Measurements from ENCODE around the gene UTS2B. TPM values are rescaled to one million over a fixed set of nuclear protein-coding genes. Genes with fewer than 3 reads are reported as not detected.

UTS2B gene
- total and polyA plus RNA-seq, 4 donors = 0.10 to 0.76 TPM; not detected in 2

GRCh38 chr3:191261304-191261638 is 69.1 kb downstream of the UTS2B start:
- Histone ChIP-seq H3K4me3 (ENCODE audit: low read depth in 1 of 3, low read length in 3 of 3) (no peak overlapping the region), H3K4me1 (ENCODE audit: control insufficient read depth in 4 of 4, insufficient read depth in 4 of 4, low read length in 3 of 4) (peaks cover 0 to 14% (median 6%) of the 10 kb centered on the region in 4 donors), H3K9ac (ENCODE audit: low read depth in 1 of 2, low read length in 2 of 2) (no peak overlapping the region), H3K27ac (ENCODE audit: low read depth in 1 of 2, low read length in 2 of 2) (peak overlapping the region in 1 of 2 donors; percentile 50), H3K36me3 (ENCODE audit: control insufficient read depth in 4 of 4, insufficient read depth in 3 of 4, low read depth in 1 of 4, low read length in 3 of 4) (no peaks in the 10 kb centered on the region), H3K9me3 (ENCODE audit: control insufficient read depth in 4 of 4, low read length in 3 of 4) (no peaks in the 10 kb centered on the region), H3K27me3 (ENCODE audit: control insufficient read depth in 4 of 4, insufficient read depth in 4 of 4, low read length in 3 of 4) (no peaks in the 10 kb centered on the region)
- no peak for TF ChIP-seq FOXA1 (IDR thresholded peaks at IDR 0.05)
- DNase-seq (ENCODE audit: low spot score) = no peak

- Histone ChIP-seq H3K27ac (ENCODE audit: low read depth in 1 of 2, low read length in 2 of 2) (peak overlapping the region; percentile 35 to 50), H3K4me3 (ENCODE audit: low read depth in 1 of 3, low read length in 3 of 3) (no peak overlapping the region)
- WGBS = 69% methylated on average over 11 of the region's 11 CpGs
Observed at GRCh38 chr3:191260431-191261303, 69.7 kb downstream of the UTS2B start.

DNA sequence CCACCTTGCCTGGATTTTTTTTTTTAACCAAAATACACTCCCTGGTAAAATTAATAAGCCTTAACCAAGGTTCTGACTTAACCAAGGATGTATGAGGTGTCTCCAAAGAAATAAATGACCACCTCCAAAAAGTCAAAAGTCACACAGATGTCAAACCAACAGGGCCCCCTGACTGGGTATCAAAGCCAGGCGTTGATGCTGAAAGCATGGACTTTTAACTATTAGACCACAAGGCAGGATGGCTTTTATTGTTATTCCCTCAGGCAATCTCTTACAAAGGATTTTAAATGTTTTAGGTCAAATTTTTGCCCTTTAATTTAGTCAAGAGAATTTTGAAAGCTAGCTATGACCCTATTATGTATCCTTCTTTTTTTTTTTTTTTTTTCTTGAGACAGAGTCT is 70.8 kb downstream of the UTS2B start:
- Histone ChIP-seq H3K9me3 (ENCODE audit: control insufficient read depth in 4 of 4, low read length in 3 of 4) (no peaks in the 10 kb centered on the region), H3K36me3 (ENCODE audit: control insufficient read depth in 4 of 4, insufficient read depth in 3 of 4, low read depth in 1 of 4, low read length in 3 of 4) (no peaks in the 10 kb centered on the region), H3K4me3 (ENCODE audit: low read depth in 1 of 3, low read length in 3 of 3) (no peak overlapping the region), H3K4me1 (ENCODE audit: control insufficient read depth in 4 of 4, insufficient read depth in 4 of 4, low read length in 3 of 4) (peaks cover 0 to 14% (median 6%) of the 10 kb centered on the region in 4 donors), H3K27ac (ENCODE audit: low read depth in 1 of 2, low read length in 2 of 2) (no peak overlapping the region), H3K27me3 (ENCODE audit: control insufficient read depth in 4 of 4, insufficient read depth in 4 of 4, low read length in 3 of 4) (no peaks in the 10 kb centered on the region), H3K9ac (ENCODE audit: low read depth in 1 of 2, low read length in 2 of 2) (no peak overlapping the region)
- no peak for DNase-seq (ENCODE audit: low spot score)
- TF ChIP-seq GABPA (IDR thresholded peaks at IDR 0.05 in 1 of 2, conservative IDR thresholded peaks at IDR 0.05 in 1 of 2) (no peak), NR2F2 (IDR thresholded peaks at IDR 0.05) (no peak), SP1 (IDR thresholded peaks at IDR 0.05) (no peak), ZBTB33 (IDR thresholded peaks at IDR 0.05) (no peak)
- TF ChIP-seq, protein P1, sequence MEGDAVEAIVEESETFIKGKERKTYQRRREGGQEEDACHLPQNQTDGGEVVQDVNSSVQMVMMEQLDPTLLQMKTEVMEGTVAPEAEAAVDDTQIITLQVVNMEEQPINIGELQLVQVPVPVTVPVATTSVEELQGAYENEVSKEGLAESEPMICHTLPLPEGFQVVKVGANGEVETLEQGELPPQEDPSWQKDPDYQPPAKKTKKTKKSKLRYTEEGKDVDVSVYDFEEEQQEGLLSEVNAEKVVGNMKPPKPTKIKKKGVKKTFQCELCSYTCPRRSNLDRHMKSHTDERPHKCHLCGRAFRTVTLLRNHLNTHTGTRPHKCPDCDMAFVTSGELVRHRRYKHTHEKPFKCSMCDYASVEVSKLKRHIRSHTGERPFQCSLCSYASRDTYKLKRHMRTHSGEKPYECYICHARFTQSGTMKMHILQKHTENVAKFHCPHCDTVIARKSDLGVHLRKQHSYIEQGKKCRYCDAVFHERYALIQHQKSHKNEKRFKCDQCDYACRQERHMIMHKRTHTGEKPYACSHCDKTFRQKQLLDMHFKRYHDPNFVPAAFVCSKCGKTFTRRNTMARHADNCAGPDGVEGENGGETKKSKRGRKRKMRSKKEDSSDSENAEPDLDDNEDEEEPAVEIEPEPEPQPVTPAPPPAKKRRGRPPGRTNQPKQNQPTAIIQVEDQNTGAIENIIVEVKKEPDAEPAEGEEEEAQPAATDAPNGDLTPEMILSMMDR (IDR thresholded peaks at IDR 0.05; ENCODE audit: low read depth, low read length, missing input control) = no peak
- TF ChIP-seq, protein P2, sequence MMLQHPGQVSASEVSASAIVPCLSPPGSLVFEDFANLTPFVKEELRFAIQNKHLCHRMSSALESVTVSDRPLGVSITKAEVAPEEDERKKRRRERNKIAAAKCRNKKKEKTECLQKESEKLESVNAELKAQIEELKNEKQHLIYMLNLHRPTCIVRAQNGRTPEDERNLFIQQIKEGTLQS (IDR thresholded peaks at IDR 0.05) = no peak
- TF ChIP-seq, protein P3, sequence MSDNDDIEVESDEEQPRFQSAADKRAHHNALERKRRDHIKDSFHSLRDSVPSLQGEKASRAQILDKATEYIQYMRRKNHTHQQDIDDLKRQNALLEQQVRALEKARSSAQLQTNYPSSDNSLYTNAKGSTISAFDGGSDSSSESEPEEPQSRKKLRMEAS (IDR thresholded peaks at IDR 0.05) = no peak
- WGBS = 82% methylated on average over 1 of the region's 1 CpG

More at GRCh38 chr3:191260431-191261303, 69.7 kb downstream of the UTS2B start:
- TF ChIP-seq, protein P4, sequence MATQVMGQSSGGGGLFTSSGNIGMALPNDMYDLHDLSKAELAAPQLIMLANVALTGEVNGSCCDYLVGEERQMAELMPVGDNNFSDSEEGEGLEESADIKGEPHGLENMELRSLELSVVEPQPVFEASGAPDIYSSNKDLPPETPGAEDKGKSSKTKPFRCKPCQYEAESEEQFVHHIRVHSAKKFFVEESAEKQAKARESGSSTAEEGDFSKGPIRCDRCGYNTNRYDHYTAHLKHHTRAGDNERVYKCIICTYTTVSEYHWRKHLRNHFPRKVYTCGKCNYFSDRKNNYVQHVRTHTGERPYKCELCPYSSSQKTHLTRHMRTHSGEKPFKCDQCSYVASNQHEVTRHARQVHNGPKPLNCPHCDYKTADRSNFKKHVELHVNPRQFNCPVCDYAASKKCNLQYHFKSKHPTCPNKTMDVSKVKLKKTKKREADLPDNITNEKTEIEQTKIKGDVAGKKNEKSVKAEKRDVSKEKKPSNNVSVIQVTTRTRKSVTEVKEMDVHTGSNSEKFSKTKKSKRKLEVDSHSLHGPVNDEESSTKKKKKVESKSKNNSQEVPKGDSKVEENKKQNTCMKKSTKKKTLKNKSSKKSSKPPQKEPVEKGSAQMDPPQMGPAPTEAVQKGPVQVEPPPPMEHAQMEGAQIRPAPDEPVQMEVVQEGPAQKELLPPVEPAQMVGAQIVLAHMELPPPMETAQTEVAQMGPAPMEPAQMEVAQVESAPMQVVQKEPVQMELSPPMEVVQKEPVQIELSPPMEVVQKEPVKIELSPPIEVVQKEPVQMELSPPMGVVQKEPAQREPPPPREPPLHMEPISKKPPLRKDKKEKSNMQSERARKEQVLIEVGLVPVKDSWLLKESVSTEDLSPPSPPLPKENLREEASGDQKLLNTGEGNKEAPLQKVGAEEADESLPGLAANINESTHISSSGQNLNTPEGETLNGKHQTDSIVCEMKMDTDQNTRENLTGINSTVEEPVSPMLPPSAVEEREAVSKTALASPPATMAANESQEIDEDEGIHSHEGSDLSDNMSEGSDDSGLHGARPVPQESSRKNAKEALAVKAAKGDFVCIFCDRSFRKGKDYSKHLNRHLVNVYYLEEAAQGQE (IDR thresholded peaks at IDR 0.05) = peak; percentile 14
- TF ChIP-seq, protein P3 (IDR thresholded peaks at IDR 0.05) = no peak
- TF ChIP-seq HNF4A (conservative IDR thresholded peaks at IDR 0.05) (peak; percentile 69 to 73), SP1 (IDR thresholded peaks at IDR 0.05) (peak; percentile 61), HNF4G (IDR thresholded peaks at IDR 0.05) (no peak), RXRA (IDR thresholded peaks at IDR 0.05) (peak; percentile 35 to 54), GABPA (IDR thresholded peaks at IDR 0.05 in 1 of 2, conservative IDR thresholded peaks at IDR 0.05 in 1 of 2) (no peak), RAD21 (IDR thresholded peaks at IDR 0.05) (peak; percentile 16 to 29), NR2F2 (IDR thresholded peaks at IDR 0.05) (no peak), YY1 (IDR thresholded peaks at IDR 0.05) (no peak)
- DNase-seq (ENCODE audit: low spot score) = no peak
- no peaks in the 10 kb centered on the region for H3K36me3 ChIP-seq (ENCODE audit: control insufficient read depth in 4 of 4, insufficient read depth in 3 of 4, low read depth in 1 of 4, low read length in 3 of 4)
- H3K4me1 ChIP-seq (ENCODE audit: control insufficient read depth in 4 of 4, insufficient read depth in 4 of 4, low read length in 3 of 4) = peaks cover 0 to 14% (median 6%) of the 10 kb centered on the region in 4 donors
- no peaks in the 10 kb centered on the region for H3K27me3 ChIP-seq (ENCODE audit: control insufficient read depth in 4 of 4, insufficient read depth in 4 of 4, low read length in 3 of 4)
- H3K9ac ChIP-seq (ENCODE audit: low read depth in 1 of 2, low read length in 2 of 2) = peak overlapping the region in 1 of 2 donors; percentile 39
- no peaks in the 10 kb centered on the region for H3K9me3 ChIP-seq (ENCODE audit: control insufficient read depth in 4 of 4, low read length in 3 of 4)

Measured in liver (tissue), 9 donors.